Adipocyte (in vitro differentiated cells): ENCODE results near the gene NPTX1.

Experiments used
- DNase-seq: peaks from one replicate; pipeline ENCODE4 v3.0.0-alpha.2; 2015; ENCODE audit warnings: low read depth
- H3K27me3 ChIP-seq: replicated peaks from 2 replicates; pipeline ENCODE4 v1.7.0; 2013; ENCODE audit warnings: mild to moderate bottlenecking, low read length, moderate library complexity; ENCODE audit not compliant: control insufficient read depth, insufficient read depth
- H3K36me3 ChIP-seq: 2 replicates; pipeline ENCODE4 v1.7.0; 2013; ENCODE audit warnings: low read length, mild to moderate bottlenecking, moderate library complexity; ENCODE audit not compliant: control insufficient read depth, insufficient read depth, severe bottlenecking
- H3K4me1 ChIP-seq: 2 replicates; pipeline ENCODE4 v1.7.0; 2013; ENCODE audit warnings: mild to moderate bottlenecking, low read length, moderate library complexity; ENCODE audit not compliant: control insufficient read depth, insufficient read depth
- H3K4me3 ChIP-seq: 2 replicates; pipeline ENCODE4 v1.7.0; 2013; ENCODE audit warnings: mild to moderate bottlenecking, low read length, moderate library complexity
- H3K9ac ChIP-seq: 2 replicates; pipeline ENCODE4 v1.7.0; 2013; ENCODE audit warnings: mild to moderate bottlenecking, low read length, moderate library complexity
- H3K9me3 ChIP-seq: 2 replicates; pipeline ENCODE4 v1.7.0; 2013; ENCODE audit warnings: mild to moderate bottlenecking, low read length, moderate library complexity; ENCODE audit not compliant: control insufficient read depth

NPTX1 gene

GRCh38 chr17:80475910-80476876, at the start of gene NPTX1:
TSS of gene NPTX1 (minus strand) at chr17:80476607. CDS start at chr17:80476446, 161 bp downstream.
- H3K9ac ChIP-seq = no peak within 1 kb of the TSS
- DNase-seq = peak; percentile 73
- H3K27me3 ChIP-seq = peaks cover 56% of the 10 kb centered on the region
- H3K36me3 ChIP-seq = no peaks in the 10 kb centered on the region
- no peaks in the 10 kb centered on the region for H3K9me3 ChIP-seq
- peak within 1 kb of the TSS; percentile 27 for H3K4me3 ChIP-seq
- peaks cover 4% of the 10 kb centered on the region for H3K4me1 ChIP-seq

GRCh38 chr17:80523956-80524712, 47.7 kb upstream of the NPTX1 start:
- Histone ChIP-seq H3K4me1 (peaks cover 6% of the 10 kb centered on the region), H3K36me3 (no peaks in the 10 kb centered on the region), H3K9ac (no peak overlapping the region), H3K4me3 (no peak overlapping the region), H3K27me3 (peaks cover 21% of the 10 kb centered on the region), H3K9me3 (peaks cover 6% of the 10 kb centered on the region)
- peak; percentile 11 for DNase-seq

GRCh38 chr17:80523054-80523744, 46.8 kb upstream of the NPTX1 start:
- no peak for DNase-seq
- Histone ChIP-seq H3K27me3 (peaks cover 15% of the 10 kb centered on the region), H3K9ac (no peak overlapping the region), H3K9me3 (peaks cover 6% of the 10 kb centered on the region), H3K4me3 (no peak overlapping the region), H3K36me3 (no peaks in the 10 kb centered on the region), H3K4me1 (peaks cover 6% of the 10 kb centered on the region)

- H3K36me3 ChIP-seq = no peaks in the 10 kb centered on the region
- peaks cover 6% of the 10 kb centered on the region for H3K9me3 ChIP-seq
- no peak overlapping the region for H3K4me3 ChIP-seq
- DNase-seq = no peak
- H3K27me3 ChIP-seq = peaks cover 6% of the 10 kb centered on the region
- H3K4me1 ChIP-seq = peaks cover 6% of the 10 kb centered on the region
- H3K9ac ChIP-seq = no peak overlapping the region
These were observed 44.5 kb upstream of the NPTX1 start for GRCh38 chr17:80520810-80521455.

GRCh38 chr17:80519091-80519781, 42.8 kb upstream of the NPTX1 start:
- no peak for DNase-seq
- Histone ChIP-seq H3K4me1 (peaks cover 6% of the 10 kb centered on the region), H3K36me3 (no peaks in the 10 kb centered on the region), H3K27me3 (peaks cover 6% of the 10 kb centered on the region), H3K4me3 (no peak overlapping the region), H3K9ac (no peak overlapping the region), H3K9me3 (peaks cover 6% of the 10 kb centered on the region)

GRCh38 chr17:80518392-80518791, 42.0 kb upstream of the NPTX1 start:
- H3K9me3 ChIP-seq = peaks cover 6% of the 10 kb centered on the region
- no peak for DNase-seq
- no peak overlapping the region for H3K9ac ChIP-seq
- peaks cover 6% of the 10 kb centered on the region for H3K27me3 ChIP-seq
- peaks cover 6% of the 10 kb centered on the region for H3K4me1 ChIP-seq
- H3K4me3 ChIP-seq = no peak overlapping the region
- no peaks in the 10 kb centered on the region for H3K36me3 ChIP-seq

GRCh38 chr17:80517641-80518040, 41.2 kb upstream of the NPTX1 start:
- H3K36me3 ChIP-seq = no peaks in the 10 kb centered on the region

GRCh38 chr17:80516171-80516932, 39.9 kb upstream of the NPTX1 start:
- no peaks in the 10 kb centered on the region for H3K27me3 ChIP-seq
- DNase-seq = no peak
- no peak overlapping the region for H3K4me3 ChIP-seq
- no peak overlapping the region for H3K9ac ChIP-seq
- no peaks in the 10 kb centered on the region for H3K9me3 ChIP-seq
- no peaks in the 10 kb centered on the region for H3K36me3 ChIP-seq
- H3K4me1 ChIP-seq = peaks cover 8% of the 10 kb centered on the region

More at GRCh38 chr17:80517641-80518040, 41.2 kb upstream of the NPTX1 start:
- Histone ChIP-seq H3K9ac (no peak overlapping the region), H3K9me3 (no peaks in the 10 kb centered on the region), H3K4me1 (peaks cover 8% of the 10 kb centered on the region), H3K4me3 (no peak overlapping the region), H3K27me3 (no peaks in the 10 kb centered on the region)
- no peak for DNase-seq

- Histone ChIP-seq H3K9ac (no peak overlapping the region), H3K9me3 (no peaks in the 10 kb centered on the region), H3K27me3 (no peaks in the 10 kb centered on the region), H3K4me1 (peaks cover 2% of the 10 kb centered on the region), H3K36me3 (no peaks in the 10 kb centered on the region), H3K4me3 (no peak overlapping the region)
- DNase-seq = peak; percentile 79
These were observed 37.5 kb upstream of the NPTX1 start for GRCh38 chr17:80513892-80514291.

GRCh38 chr17:80513201-80513600, 36.8 kb upstream of the NPTX1 start:
- peaks cover 2% of the 10 kb centered on the region for H3K4me1 ChIP-seq
- no peaks in the 10 kb centered on the region for H3K27me3 ChIP-seq
- no peak overlapping the region for H3K4me3 ChIP-seq
- no peaks in the 10 kb centered on the region for H3K36me3 ChIP-seq
- no peak overlapping the region for H3K9ac ChIP-seq
- DNase-seq = no peak
- H3K9me3 ChIP-seq = no peaks in the 10 kb centered on the region
